Mesendoderm (in vitro differentiated cells): ENCODE results near the gene DAG1.

Experiments used
- DNase-seq: peaks from one replicate; pipeline ENCODE4 v3.0.0; 2013
- H2AK5ac ChIP-seq: 2 replicates; pipeline ENCODE4 v1.6.1; 2013; ENCODE audit warnings: low read length, inconsistent platforms
- H2BK120ac ChIP-seq: 2 replicates; pipeline ENCODE4 v1.6.1; 2013; ENCODE audit warnings: low read depth, mild to moderate bottlenecking, low read length, moderate library complexity, mixed read lengths
- H2BK15ac ChIP-seq: replicated peaks from 2 replicates; pipeline ENCODE4 v1.6.1; 2013; ENCODE audit warnings: low read depth, mild to moderate bottlenecking, moderate library complexity
- H2BK5ac ChIP-seq: 2 replicates; pipeline ENCODE4 v1.6.1; 2013; ENCODE audit warnings: low read length, inconsistent platforms
- H3K18ac ChIP-seq: 2 replicates; pipeline ENCODE4 v1.6.1; 2013; ENCODE audit warnings: mild to moderate bottlenecking, low read length, mixed read lengths
- H3K23ac ChIP-seq: one replicate; pipeline ENCODE4 v1.6.1; 2013; ENCODE audit warnings: low read length
- H3K27ac ChIP-seq: 2 replicates; pipeline ENCODE4 v1.5.1; 2013; ENCODE audit warnings: low read depth, mild to moderate bottlenecking, inconsistent platforms, low read length, moderate library complexity
- H3K27me3 ChIP-seq: 2 replicates; pipeline ENCODE4 v1.6.1; 2013; ENCODE audit warnings: low read length, control low read depth, mild to moderate bottlenecking, inconsistent platforms; ENCODE audit not compliant: insufficient read depth, poor library complexity
- H3K36me3 ChIP-seq: 2 replicates; pipeline ENCODE4 v1.6.1; 2013; ENCODE audit warnings: low read length, inconsistent platforms; ENCODE audit not compliant: control insufficient read depth, insufficient read depth
- H3K4ac ChIP-seq: one replicate; pipeline ENCODE4 v1.6.1; 2013; ENCODE audit warnings: low read depth, mild to moderate bottlenecking, low read length, moderate library complexity
- H3K4me1 ChIP-seq: 2 replicates; pipeline ENCODE4 v1.6.1; 2013; ENCODE audit warnings: low read depth, low read length, inconsistent platforms; ENCODE audit not compliant: control insufficient read depth
- H3K4me2 ChIP-seq: 2 replicates; pipeline ENCODE4 v1.6.1; 2013; ENCODE audit warnings: low read length
- H3K4me3 ChIP-seq: 2 replicates; pipeline ENCODE4 v1.5.1; 2013; ENCODE audit warnings: mild to moderate bottlenecking, low read length
- H3K56ac ChIP-seq: one replicate; pipeline ENCODE4 v1.6.1; 2013; ENCODE audit warnings: low read length
- H3K79me1 ChIP-seq: 2 replicates; pipeline ENCODE4 v1.6.1; 2013; ENCODE audit warnings: low read length, inconsistent platforms
- H3K79me2 ChIP-seq: 2 replicates; pipeline ENCODE4 v1.6.1; 2013; ENCODE audit warnings: mild to moderate bottlenecking, low read length; ENCODE audit not compliant: control insufficient read depth, insufficient read depth
- H3K9ac ChIP-seq: 2 replicates; pipeline ENCODE4 v1.6.1; 2013; ENCODE audit warnings: low read length, inconsistent platforms
- H4K5ac ChIP-seq: one replicate; pipeline ENCODE4 v1.6.1; 2013; ENCODE audit warnings: low read length
- H4K8ac ChIP-seq: one replicate; pipeline ENCODE4 v1.6.1; 2013; ENCODE audit warnings: low read depth, mild to moderate bottlenecking, control low read depth, low read length, moderate library complexity
- WGBS: extraction: QIAGEN DNeasy Blood & Tissue Kit; methylation state at CpG from one replicate; pipeline ENCODE4 v1.1.7; 2013; ENCODE audit warnings: low lambda C conversion rate, missing lambda C conversion rate; ENCODE audit not compliant: insufficient coverage; ENCODE audit errors: extremely low coverage; 5-methylcytosine and 5-hydroxymethylcytosine counted together

DAG1 gene

GRCh38 chr3:49428752-49429080 lies 41.4 kb upstream of the DAG1 start:
- no peak for DNase-seq
- Histone ChIP-seq H3K27me3 (no peaks in the 10 kb centered on the region), H2BK5ac (no peak overlapping the region), H2AK5ac (no peak overlapping the region), H3K36me3 (no peaks in the 10 kb centered on the region), H3K4me2 (peak overlapping the region; percentile 88), H4K8ac (no peak overlapping the region), H3K27ac (no peak overlapping the region), H3K79me2 (no peaks in the 10 kb centered on the region), H3K18ac (no peak overlapping the region), H3K56ac (peak overlapping the region; percentile 99), H3K23ac (no peak overlapping the region), H3K9ac (peak overlapping the region; percentile 94), H2BK15ac (no peak overlapping the region), H3K4me1 (no peaks in the 10 kb centered on the region), H3K79me1 (no peaks in the 10 kb centered on the region), H3K4me3 (peak overlapping the region; percentile 84), H4K5ac (no peak overlapping the region), H3K4ac (no peak overlapping the region), H2BK120ac (no peak overlapping the region)
- WGBS: no CpG with 5 or more reads among the region's 9 CpGs

GRCh38 chr3:49434731-49435130 lies 35.3 kb upstream of the DAG1 start:
- Histone ChIP-seq H2BK120ac (no peak overlapping the region), H3K4me1 (no peaks in the 10 kb centered on the region), H3K4me3 (no peak overlapping the region), H3K27ac (no peak overlapping the region), H3K79me2 (no peaks in the 10 kb centered on the region), H3K27me3 (no peaks in the 10 kb centered on the region), H3K79me1 (no peaks in the 10 kb centered on the region), H2BK15ac (no peak overlapping the region), H3K4me2 (no peak overlapping the region), H2BK5ac (no peak overlapping the region), H3K4ac (no peak overlapping the region), H3K18ac (no peak overlapping the region), H3K36me3 (no peaks in the 10 kb centered on the region), H3K9ac (no peak overlapping the region), H2AK5ac (no peak overlapping the region), H3K56ac (no peak overlapping the region), H4K5ac (no peak overlapping the region), H3K23ac (no peak overlapping the region), H4K8ac (no peak overlapping the region)
- DNase-seq: no peak
- no CpG with 5 or more reads among the region's 5 CpGs for WGBS

GRCh38 chr3:49445391-49445790 lies 24.7 kb upstream of the DAG1 start:
- WGBS: no CpG with 5 or more reads among the region's 5 CpGs

GRCh38 chr3:49453621-49454020 lies 16.4 kb upstream of the DAG1 start:
- no peak overlapping the region for H2BK120ac ChIP-seq
- H3K4me1 ChIP-seq: no peaks in the 10 kb centered on the region
- H3K79me2 ChIP-seq: no peaks in the 10 kb centered on the region
- H2AK5ac ChIP-seq: no peak overlapping the region
- H3K4me3 ChIP-seq: no peak overlapping the region
- H3K56ac ChIP-seq: no peak overlapping the region
- H4K5ac ChIP-seq: no peak overlapping the region
- H3K4ac ChIP-seq: no peak overlapping the region
- H2BK15ac ChIP-seq: no peak overlapping the region
- no peak overlapping the region for H3K4me2 ChIP-seq
- no peak for DNase-seq
- H3K79me1 ChIP-seq: no peaks in the 10 kb centered on the region
- WGBS: no CpG with 5 or more reads among the region's 4 CpGs
- H3K27me3 ChIP-seq: no peaks in the 10 kb centered on the region
- no peak overlapping the region for H3K9ac ChIP-seq
- H2BK5ac ChIP-seq: no peak overlapping the region
- no peak overlapping the region for H4K8ac ChIP-seq
- no peak overlapping the region for H3K23ac ChIP-seq
- no peak overlapping the region for H3K18ac ChIP-seq
- no peaks in the 10 kb centered on the region for H3K36me3 ChIP-seq
- H3K27ac ChIP-seq: no peak overlapping the region

More at GRCh38 chr3:49445391-49445790, 24.7 kb upstream of the DAG1 start:
- no peaks in the 10 kb centered on the region for H3K4me1 ChIP-seq
- H3K4me2 ChIP-seq: no peak overlapping the region
- H2BK15ac ChIP-seq: no peak overlapping the region
- H3K56ac ChIP-seq: no peak overlapping the region
- H3K27ac ChIP-seq: no peak overlapping the region
- H3K36me3 ChIP-seq: no peaks in the 10 kb centered on the region
- no peak overlapping the region for H3K4ac ChIP-seq
- H3K27me3 ChIP-seq: no peaks in the 10 kb centered on the region
- no peaks in the 10 kb centered on the region for H3K79me1 ChIP-seq
- H3K23ac ChIP-seq: no peak overlapping the region
- H3K4me3 ChIP-seq: no peak overlapping the region
- H3K18ac ChIP-seq: no peak overlapping the region
- H3K79me2 ChIP-seq: no peaks in the 10 kb centered on the region
- H2AK5ac ChIP-seq: no peak overlapping the region
- no peak overlapping the region for H2BK120ac ChIP-seq
- H4K8ac ChIP-seq: no peak overlapping the region
- DNase-seq: no peak
- H2BK5ac ChIP-seq: no peak overlapping the region
- no peak overlapping the region for H3K9ac ChIP-seq
- H4K5ac ChIP-seq: no peak overlapping the region

GRCh38 chr3:49454458-49454857 lies 15.6 kb upstream of the DAG1 start:
- H3K4me1 ChIP-seq: peaks cover 7% of the 10 kb centered on the region
- no peak overlapping the region for H3K23ac ChIP-seq
- no peak overlapping the region for H2BK5ac ChIP-seq
- H3K79me1 ChIP-seq: no peaks in the 10 kb centered on the region
- H3K4me2 ChIP-seq: no peak overlapping the region
- no peak overlapping the region for H2BK120ac ChIP-seq
- H3K56ac ChIP-seq: no peak overlapping the region
- no peaks in the 10 kb centered on the region for H3K27me3 ChIP-seq
- no peak overlapping the region for H4K5ac ChIP-seq
- no peak overlapping the region for H3K4me3 ChIP-seq
- no peak overlapping the region for H3K18ac ChIP-seq
- no peak overlapping the region for H3K4ac ChIP-seq
- H2AK5ac ChIP-seq: no peak overlapping the region
- peak; percentile 91 for DNase-seq
- H3K27ac ChIP-seq: no peak overlapping the region
- H3K9ac ChIP-seq: no peak overlapping the region
- H2BK15ac ChIP-seq: no peak overlapping the region
- no peaks in the 10 kb centered on the region for H3K79me2 ChIP-seq
- no peak overlapping the region for H4K8ac ChIP-seq
- WGBS: no CpG with 5 or more reads among the region's 2 CpGs
- H3K36me3 ChIP-seq: no peaks in the 10 kb centered on the region

GRCh38 chr3:49454898-49455681 lies 15.0 kb upstream of the DAG1 start:
- no CpG with 5 or more reads among the region's 3 CpGs for WGBS
- no peak overlapping the region for H3K23ac ChIP-seq
- no peaks in the 10 kb centered on the region for H3K79me2 ChIP-seq
- H3K56ac ChIP-seq: peak overlapping the region; percentile 27
- H4K8ac ChIP-seq: no peak overlapping the region
- H3K4ac ChIP-seq: no peak overlapping the region
- no peak overlapping the region for H2BK5ac ChIP-seq
- DNase-seq: peak; percentile 22
- no peaks in the 10 kb centered on the region for H3K27me3 ChIP-seq
- H3K27ac ChIP-seq: no peak overlapping the region
- H2AK5ac ChIP-seq: no peak overlapping the region
- peaks cover 9% of the 10 kb centered on the region for H3K4me1 ChIP-seq
- no peak overlapping the region for H3K18ac ChIP-seq
- peak overlapping the region; percentile 25 for H3K9ac ChIP-seq
- no peaks in the 10 kb centered on the region for H3K79me1 ChIP-seq
- no peaks in the 10 kb centered on the region for H3K36me3 ChIP-seq
- H4K5ac ChIP-seq: no peak overlapping the region
- no peak overlapping the region for H3K4me3 ChIP-seq
- H2BK15ac ChIP-seq: no peak overlapping the region
- no peak overlapping the region for H2BK120ac ChIP-seq
- no peak overlapping the region for H3K4me2 ChIP-seq
